Kidney (tissue), 14 donors: ENCODE results near the gene PINK1. TPM values are rescaled to one million over a fixed set of nuclear protein-coding genes. Genes with fewer than 3 reads are reported as not detected.
A peak's percentile ranks its signal among the peaks of the same experiment; 100 is the strongest.

ENCODE experiments used
- DNase-seq, 5 donors: peaks; one replicate each; pipeline ENCODE4 v3.0.0-alpha.2; 2013 to 2020
- FAIRE-seq: peaks from 2 replicates; lab custom pipeline; 2012; peaks lifted over from hg19 to GRCh38; lab: Jason Lieb, UNC
- H3K27ac ChIP-seq, 2 donors: one replicate each; pipeline ENCODE4 v1.7.0; 2013; ENCODE audit warnings: low read depth in 2 of 2, low read length in 2 of 2, inconsistent platforms in 1 of 2
- H3K27me3 ChIP-seq: one replicate; pipeline ENCODE4 v1.7.1; 2013; ENCODE audit warnings: low read length, inconsistent platforms; ENCODE audit not compliant: control insufficient read depth, insufficient read depth
- H3K36me3 ChIP-seq, 3 donors: one replicate each; pipeline versions ENCODE4 v1.7.0 to v1.7.1; 2013; ENCODE audit warnings: low read length in 3 of 3, control low read depth in 1 of 3, inconsistent platforms in 1 of 3; ENCODE audit not compliant: insufficient read depth in 3 of 3, control insufficient read depth in 2 of 3
- H3K4me1 ChIP-seq, 3 donors: one replicate each; pipeline versions ENCODE4 v1.7.0 to v1.7.1; 2013; ENCODE audit warnings: low read length in 3 of 3, inconsistent platforms in 1 of 3, low read depth in 1 of 3; ENCODE audit not compliant: control insufficient read depth in 2 of 3, insufficient read depth in 2 of 3
- H3K4me3 ChIP-seq, 3 donors: one replicate each; pipeline versions ENCODE4 v1.7.0 to v1.8.1; 2013; ENCODE audit warnings: low read length in 3 of 3, control low read depth in 1 of 3, inconsistent platforms in 1 of 3
- H3K9ac ChIP-seq, 3 donors: one replicate each; pipeline versions ENCODE4 v1.7.0 to v1.7.1; 2013; ENCODE audit warnings: low read length in 3 of 3, control low read depth in 1 of 3, inconsistent platforms in 1 of 3
- H3K9me3 ChIP-seq, 3 donors: one replicate each; pipeline versions ENCODE4 v1.7.0 to v1.7.1; 2013; ENCODE audit warnings: low read length in 3 of 3, control low read depth in 1 of 3, inconsistent platforms in 1 of 3; ENCODE audit not compliant: control insufficient read depth in 2 of 3, insufficient read depth in 1 of 3
- CTCF ChIP-seq: IDR thresholded peaks from 3 replicates; pipeline ENCODE4 v1.5.1; 2012; ENCODE audit warnings: mild to moderate bottlenecking, moderate library complexity, borderline replicate concordance; ENCODE audit not compliant: insufficient read depth; ENCODE audit errors: extremely low read depth
- intact Hi-C: fragments of 100-400 bp; cut with DNase I; formaldehyde crosslinking; loops from one replicate; pipeline ENCODE4 v1.11.1; 2022
- polyA plus RNA-seq: library from polyadenylated mRNA; stranded (reverse); fragments of 350-450 nt; fragmentation: Illumina TruSeq; extraction: RNeasy Lipid Tissue Mini Kit (QIAGEN cat#74804); gene quantifications from one replicate; pipeline ENCODE4 v1.2.3, GENCODE V29; 2014; ENCODE audit warnings: low read depth, low replicate concordance; ENCODE audit not compliant: insufficient read depth
- total RNA-seq: library from RNA; stranded (reverse); fragmentation: NEBNext Ultra II Directional; extraction: Animal tissue kit (Norgen Biotek cat#: 25700); gene quantifications from one replicate; pipeline ENCODE4 v1.2.1, GENCODE V29; 2021
- donor health status: control.
- donor health status: control.
- donor health status: control.
- donor health status: control.
- donor health status: control.
- donor health status: DM: yes; HTN: yes; CAD: no.
- donor health status: Normal renal cell carcinoma (clear cell type).

PINK1 gene
- total and polyA plus RNA-seq, 2 donors from 2014 or later: 72.7 to 156 TPM

- FAIRE-seq: no peak
- Histone ChIP-seq H3K27me3 (no peaks in the 10 kb centered on the region), H3K9me3 (no peaks in the 10 kb centered on the region), H3K4me1 (peaks cover 0 to 2% (median 0%) of the 10 kb centered on the region in 3 donors), H3K9ac (no peak overlapping the region), H3K27ac (no peak overlapping the region), H3K36me3 (no peaks in the 10 kb centered on the region), H3K4me3 (no peak overlapping the region)
- TF ChIP-seq CTCF: no peak
- DNase-seq: no peak
- intact Hi-C loops: loop anchor here (10.0 kb wide), 1 partner anchor 495 kb away; no protein-coding TSS in a partner anchor
Observed at GRCh38 chr1:20699558-20699957, 66.3 kb downstream of the PINK1 start.

GRCh38 chr1:20700636-20701215 is 67.5 kb downstream of the PINK1 start:
- H3K4me3 ChIP-seq: no peak overlapping the region
- DNase-seq: peak in 1 of 5 donors; percentile 25
- intact Hi-C loops: no loop called here
- FAIRE-seq: no peak
- TF ChIP-seq CTCF: no peak
- no peak overlapping the region for H3K9ac ChIP-seq
- no peaks in the 10 kb centered on the region for H3K27me3 ChIP-seq
- no peaks in the 10 kb centered on the region for H3K36me3 ChIP-seq
- H3K9me3 ChIP-seq: no peaks in the 10 kb centered on the region
- H3K4me1 ChIP-seq: peaks cover 0 to 2% (median 0%) of the 10 kb centered on the region in 3 donors
- no peak overlapping the region for H3K27ac ChIP-seq

Other genes starting within 250 kb of the PINK1 start
- 80.6 TPM for gene CAMK2N1, start 147.2 kb upstream of the PINK1 start, total RNA-seq
- gene CAMK2N1, start 147.2 kb upstream of the PINK1 start, polyA plus RNA-seq: 120 TPM
- 33.0 TPM for gene MUL1, start 125.3 kb upstream of the PINK1 start, total RNA-seq
- gene MUL1, start 125.3 kb upstream of the PINK1 start, polyA plus RNA-seq: 40.0 TPM
- gene FAM43B, start 80.9 kb upstream of the PINK1 start, total RNA-seq: 2.5 TPM
- 1.7 TPM for gene FAM43B, start 80.9 kb upstream of the PINK1 start, polyA plus RNA-seq
- gene CDA, start 44.4 kb upstream of the PINK1 start, total RNA-seq: 6.0 TPM
- 29.9 TPM for gene CDA, start 44.4 kb upstream of the PINK1 start, polyA plus RNA-seq
- 206 TPM for gene DDOST, start 27.9 kb downstream of the PINK1 start, total RNA-seq
- 146 TPM for gene DDOST, start 27.9 kb downstream of the PINK1 start, polyA plus RNA-seq
- 4.9 TPM for gene KIF17, start 84.5 kb downstream of the PINK1 start, total RNA-seq
- gene KIF17, start 84.5 kb downstream of the PINK1 start, polyA plus RNA-seq: 3.7 TPM
- 0.57 TPM for gene SH2D5, start 99.2 kb downstream of the PINK1 start, total RNA-seq
- gene SH2D5, start 99.2 kb downstream of the PINK1 start, polyA plus RNA-seq: 0.19 TPM
- 198 TPM for gene HP1BP3, start 153.8 kb downstream of the PINK1 start, total RNA-seq
- 52.4 TPM for gene HP1BP3, start 153.8 kb downstream of the PINK1 start, polyA plus RNA-seq